H9 (cell line): ENCODE data around the gene APBA2. TPM values are rescaled to one million over a fixed set of nuclear protein-coding genes. Genes with fewer than 3 reads are reported as not detected.
A peak's percentile ranks its signal among the peaks of the same experiment; 100 is the strongest.

Experiments
- DNase-seq: peaks from one replicate; pipeline ENCODE4 v3.0.0-alpha.2; 2017
- H2AFZ ChIP-seq: one replicate; pipeline ENCODE4 v1.6.1; 2013; ENCODE audit warnings: mild to moderate bottlenecking, low read length, control low read depth, moderate library complexity
- H2AK5ac ChIP-seq: 2 replicates; pipeline ENCODE4 v1.6.1; 2013; ENCODE audit warnings: low read length, control low read depth, mixed read lengths; ENCODE audit not compliant: insufficient read length
- H2BK120ac ChIP-seq: one replicate; pipeline ENCODE4 v1.6.1; 2013; ENCODE audit warnings: low read depth, mild to moderate bottlenecking, low read length, control low read depth, inconsistent platforms; ENCODE audit not compliant: poor library complexity, severe bottlenecking
- H2BK12ac ChIP-seq: 2 replicates; pipeline ENCODE4 v1.6.1; 2013; ENCODE audit warnings: low read length, control low read depth, mixed read lengths, low read depth; ENCODE audit not compliant: insufficient read length
- H2BK15ac ChIP-seq: 2 replicates; pipeline ENCODE4 v1.6.1; 2013; ENCODE audit warnings: low read depth, low read length, control low read depth
- H2BK20ac ChIP-seq: one replicate; pipeline ENCODE4 v1.6.1; 2013; ENCODE audit warnings: low read depth, mild to moderate bottlenecking, low read length, control low read depth, inconsistent platforms; ENCODE audit not compliant: poor library complexity, severe bottlenecking
- H2BK5ac ChIP-seq: 2 replicates; pipeline ENCODE4 v1.6.1; 2013; ENCODE audit warnings: low read length, control low read depth, mixed read lengths; ENCODE audit not compliant: insufficient read length
- H3K14ac ChIP-seq: 2 replicates; pipeline ENCODE4 v1.6.1; 2013; ENCODE audit warnings: low read length, control low read depth; ENCODE audit not compliant: insufficient read depth
- H3K18ac ChIP-seq: 2 replicates; pipeline ENCODE4 v1.6.1; 2013; ENCODE audit warnings: low read depth, mild to moderate bottlenecking, mixed read lengths, low read length, control low read depth; ENCODE audit not compliant: insufficient read length
- H3K23ac ChIP-seq: 2 replicates; pipeline ENCODE4 v1.6.1; 2013; ENCODE audit warnings: low read length, control low read depth, mixed read lengths, low read depth; ENCODE audit not compliant: insufficient read length
- H3K23me2 ChIP-seq: 2 replicates; pipeline ENCODE4 v1.6.1; 2013; ENCODE audit warnings: low read depth, mild to moderate bottlenecking, mixed read lengths, low read length, control low read depth; ENCODE audit not compliant: insufficient read length, poor library complexity, severe bottlenecking
- H3K27ac ChIP-seq: 2 replicates; pipeline ENCODE4 v1.5.1; 2013; ENCODE audit warnings: low read length, control low read depth, mixed read lengths, low read depth; ENCODE audit not compliant: insufficient read length
- H3K27me3 ChIP-seq: 2 replicates; pipeline ENCODE4 v1.6.1; 2013; ENCODE audit warnings: low read length, control low read depth, inconsistent platforms; ENCODE audit not compliant: insufficient read depth
- H3K4ac ChIP-seq: 2 replicates; pipeline ENCODE4 v1.6.1; 2013; ENCODE audit warnings: low read depth, mild to moderate bottlenecking, control low read depth, inconsistent platforms, low read length, moderate library complexity
- H3K4me1 ChIP-seq: 2 replicates; pipeline ENCODE4 v1.6.1; 2013; ENCODE audit warnings: low read length, control low read depth, inconsistent platforms; ENCODE audit not compliant: insufficient read depth
- H3K4me2 ChIP-seq: 2 replicates; pipeline ENCODE4 v1.6.1; 2013; ENCODE audit warnings: low read length, control low read depth, mixed read lengths; ENCODE audit not compliant: insufficient read length, insufficient read depth
- H3K56ac ChIP-seq: 2 replicates; pipeline ENCODE4 v1.6.1; 2013; ENCODE audit warnings: low read depth, mild to moderate bottlenecking, mixed read lengths, low read length, control low read depth; ENCODE audit not compliant: insufficient read length
- H3K79me1 ChIP-seq: 2 replicates; pipeline ENCODE4 v1.6.1; 2013; ENCODE audit warnings: low read depth, mild to moderate bottlenecking, moderate library complexity, low read length, control low read depth, inconsistent platforms; ENCODE audit not compliant: insufficient read depth, poor library complexity, severe bottlenecking
- H3K79me2 ChIP-seq: 2 replicates; pipeline ENCODE4 v1.6.1; 2013; ENCODE audit warnings: low read length, control low read depth, inconsistent platforms; ENCODE audit not compliant: insufficient read depth
- H3K9ac ChIP-seq: 2 replicates; pipeline ENCODE4 v1.6.1; 2013; ENCODE audit warnings: low read length, control low read depth, mixed read lengths; ENCODE audit not compliant: insufficient read length; ENCODE audit errors: extremely low read depth
- H3K9me3 ChIP-seq: one replicate; pipeline ENCODE4 v1.6.1; 2013; ENCODE audit warnings: low read depth, low read length, inconsistent platforms; ENCODE audit not compliant: control insufficient read depth
- H3T11ph ChIP-seq: one replicate; pipeline ENCODE4 v1.6.1; 2013; ENCODE audit warnings: mild to moderate bottlenecking, low read length, control low read depth, inconsistent platforms
- H4K20me1 ChIP-seq: one replicate; pipeline ENCODE4 v1.6.1; 2013; ENCODE audit not compliant: control insufficient read depth, insufficient read length, insufficient read depth
- H4K5ac ChIP-seq: 2 replicates; pipeline ENCODE4 v1.6.1; 2013; ENCODE audit warnings: low read depth, mild to moderate bottlenecking, mixed read lengths, low read length, control low read depth; ENCODE audit not compliant: insufficient read length
- H4K8ac ChIP-seq: replicated peaks from 2 replicates; pipeline ENCODE4 v1.6.1; 2013; ENCODE audit warnings: low read length, control low read depth, mixed read lengths, low read depth; ENCODE audit not compliant: insufficient read length
- H4K91ac ChIP-seq: 2 replicates; pipeline ENCODE4 v1.6.1; 2013; ENCODE audit warnings: low read depth, mild to moderate bottlenecking, moderate library complexity, mixed read lengths, low read length, control low read depth; ENCODE audit not compliant: insufficient read length
- H3K27ac Mint-ChIP-seq, 3 experiments: 2 replicates in 2 of 3; 3 replicates in 1 of 3; pipeline ENCODE4 v1.8.0; 2020 to 2021; ENCODE audit warnings: mixed read lengths in 3 of 3, mild to moderate bottlenecking in 1 of 3, moderate library complexity in 1 of 3
- H3K27me3 Mint-ChIP-seq: 2 replicates; pipeline ENCODE4 v1.8.0; 2021; ENCODE audit warnings: low read depth, mild to moderate bottlenecking, moderate library complexity, mixed read lengths
- H3K36me3 Mint-ChIP-seq, 3 experiments: 2 replicates in 2 of 3; 3 replicates in 1 of 3; pipeline ENCODE4 v1.8.0; 2020 to 2021; ENCODE audit warnings: low read depth in 3 of 3, mixed read lengths in 3 of 3; ENCODE audit not compliant: insufficient read depth in 1 of 3
- H3K4me1 Mint-ChIP-seq, 2 experiments: 2 replicates each; pipeline ENCODE4 v1.8.0; 2020; ENCODE audit warnings: mixed read lengths in 2 of 2
- H3K4me3 Mint-ChIP-seq, 2 experiments: 2 replicates in 1 of 2; 3 replicates in 1 of 2; pipeline ENCODE4 v1.8.0; 2020 to 2021; ENCODE audit warnings: mild to moderate bottlenecking in 2 of 2, mixed read lengths in 2 of 2, moderate library complexity in 1 of 2
- H3K9me3 Mint-ChIP-seq, 2 experiments: 2 replicates in 1 of 2; 3 replicates in 1 of 2; pipeline ENCODE4 v1.8.0; 2020; ENCODE audit warnings: mild to moderate bottlenecking in 2 of 2, mixed read lengths in 2 of 2, moderate library complexity in 1 of 2
- WGBS: extraction: QIAGEN DNeasy Blood & Tissue Kit; methylation state at CpG from one replicate; pipeline ENCODE4 v1.1.7; 2013; ENCODE audit warnings: missing lambda C conversion rate, low lambda C conversion rate, mixed read lengths; ENCODE audit not compliant: insufficient read length; ENCODE audit errors: extremely low coverage; 5-methylcytosine and 5-hydroxymethylcytosine counted together
- total RNA-seq: library from RNA; stranded (reverse); gene quantifications from 2 replicates; pipeline ENCODE4 v1.2.1, GENCODE V29; 2021
- TF ChIP-seq, protein P1 (sequence below): fragments of 200-600 bp; sonication (generic); conservative IDR thresholded peaks from 3 replicates; pipeline ENCODE4 v1.8.0; 2021; ENCODE audit warnings: antibody characterized with exemption, mild to moderate bottlenecking

Gene APBA2
- total RNA-seq, 1 experiment from 2014 or later, result 14.3 TPM

DNA sequence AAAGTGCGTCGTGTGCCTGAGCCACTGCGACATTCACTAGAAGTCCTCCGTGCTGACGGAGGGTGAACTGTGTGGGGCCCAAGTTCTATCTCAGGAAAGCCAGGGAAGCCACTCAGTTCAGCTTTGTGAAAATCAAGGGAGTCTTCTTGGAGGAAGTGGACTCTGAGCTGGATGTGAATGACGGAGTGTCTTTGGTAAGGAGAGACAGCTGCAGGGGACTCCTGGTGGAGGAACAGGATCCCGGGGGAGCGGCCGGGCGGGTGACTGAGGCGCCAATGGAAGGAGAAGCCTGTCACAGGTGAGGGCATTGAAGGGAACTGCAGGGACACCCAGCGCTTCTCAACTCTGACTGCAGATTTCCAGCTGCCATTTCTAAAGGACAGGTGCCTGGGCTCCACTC is 75.6 kb downstream of the APBA2 start:
- Histone ChIP-seq H2AFZ (no peak overlapping the region), H4K8ac (no peak overlapping the region), H3T11ph (no peak overlapping the region), H2BK120ac (no peak overlapping the region), H4K5ac (no peak overlapping the region), H3K23me2 (no peaks in the 10 kb centered on the region), H3K79me1 (no peaks in the 10 kb centered on the region), H3K23ac (no peak overlapping the region), H4K91ac (no peak overlapping the region), H2BK20ac (no peak overlapping the region), H3K4ac (no peak overlapping the region), H3K9ac (no peak overlapping the region), H2BK5ac (no peak overlapping the region), H3K27me3 (no peaks in the 10 kb centered on the region), H3K4me2 (no peak overlapping the region), H3K79me2 (no peaks in the 10 kb centered on the region), H2AK5ac (no peak overlapping the region), H3K56ac (no peak overlapping the region), H3K14ac (no peak overlapping the region), H3K4me1 (no peaks in the 10 kb centered on the region), H2BK12ac (no peak overlapping the region), H3K18ac (no peak overlapping the region), H2BK15ac (no peak overlapping the region), H3K27ac (no peak overlapping the region), H3K9me3 (no peaks in the 10 kb centered on the region), H4K20me1 (no peaks in the 10 kb centered on the region)
- peak overlapping the region in 2 of 3 experiments; percentile 13 to 92; a peak in 4 of 7 replicates for H3K27ac Mint-ChIP-seq
- DNase-seq, result no peak
- WGBS, result no CpG with 5 or more reads among the region's 12 CpGs
- no peak overlapping the region for H3K4me3 Mint-ChIP-seq
- TF ChIP-seq, protein P1, sequence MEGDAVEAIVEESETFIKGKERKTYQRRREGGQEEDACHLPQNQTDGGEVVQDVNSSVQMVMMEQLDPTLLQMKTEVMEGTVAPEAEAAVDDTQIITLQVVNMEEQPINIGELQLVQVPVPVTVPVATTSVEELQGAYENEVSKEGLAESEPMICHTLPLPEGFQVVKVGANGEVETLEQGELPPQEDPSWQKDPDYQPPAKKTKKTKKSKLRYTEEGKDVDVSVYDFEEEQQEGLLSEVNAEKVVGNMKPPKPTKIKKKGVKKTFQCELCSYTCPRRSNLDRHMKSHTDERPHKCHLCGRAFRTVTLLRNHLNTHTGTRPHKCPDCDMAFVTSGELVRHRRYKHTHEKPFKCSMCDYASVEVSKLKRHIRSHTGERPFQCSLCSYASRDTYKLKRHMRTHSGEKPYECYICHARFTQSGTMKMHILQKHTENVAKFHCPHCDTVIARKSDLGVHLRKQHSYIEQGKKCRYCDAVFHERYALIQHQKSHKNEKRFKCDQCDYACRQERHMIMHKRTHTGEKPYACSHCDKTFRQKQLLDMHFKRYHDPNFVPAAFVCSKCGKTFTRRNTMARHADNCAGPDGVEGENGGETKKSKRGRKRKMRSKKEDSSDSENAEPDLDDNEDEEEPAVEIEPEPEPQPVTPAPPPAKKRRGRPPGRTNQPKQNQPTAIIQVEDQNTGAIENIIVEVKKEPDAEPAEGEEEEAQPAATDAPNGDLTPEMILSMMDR, result no peak
- peaks cover 0 to 6% of the 10 kb centered on the region in 2 experiments; a peak in 1 of 4 replicates for H3K4me1 Mint-ChIP-seq
- H3K9me3 Mint-ChIP-seq, result no peaks in the 10 kb centered on the region
- H3K27me3 Mint-ChIP-seq, result no peaks in the 10 kb centered on the region; the same call in 1 of the 2 replicates
- no peaks in the 10 kb centered on the region; a peak in 1 of 7 replicates for H3K36me3 Mint-ChIP-seq
